HG02981 (cell line): ENCODE data around the gene NAA16.
"Not testable (repeated sequence)": the region's sequence is repeated elsewhere in the genome, so short reads cannot be mapped to it uniquely, and the experiment has no call there.

Experiments used
- ATAC-seq: cut with Tn5 transposase; IDR thresholded peaks from one replicate; pipeline ENCODE4 v1.9.1; 2021; ENCODE audit warnings: mild to moderate bottlenecking, moderate library complexity; ENCODE audit not compliant: unreplicated experiment

NAA16 gene

DNA sequence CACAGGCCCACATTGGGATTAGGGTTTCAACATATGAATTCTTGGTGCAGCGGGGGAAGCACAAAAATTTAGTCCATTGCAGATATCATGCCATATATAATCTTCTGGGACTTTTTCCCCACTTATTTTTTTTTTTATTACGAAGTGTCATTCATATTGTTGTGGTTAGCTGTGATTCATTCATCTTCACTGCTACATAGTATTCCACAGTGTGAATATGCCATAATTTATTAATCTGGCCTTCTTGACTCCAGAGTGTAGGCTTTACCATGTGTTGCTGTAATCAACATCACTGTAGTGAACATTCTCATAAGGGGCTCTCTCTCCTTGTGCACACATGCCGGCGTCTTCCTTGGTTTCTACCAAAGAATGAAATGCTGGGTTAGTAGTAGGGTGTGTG, 92.9 kb downstream of the NAA16 start:
- ATAC-seq, result no peak

GRCh38 chr13:41405367-41405766, 94.3 kb downstream of the NAA16 start:
- no peak for ATAC-seq

GRCh38 chr13:41407380-41407779, 96.3 kb downstream of the NAA16 start:
- no peak for ATAC-seq

- no peak for ATAC-seq
Observed at GRCh38 chr13:41408121-41408520, 97.1 kb downstream of the NAA16 start.

GRCh38 chr13:41408746-41409145, 97.7 kb downstream of the NAA16 start:
- ATAC-seq, result no peak

- no peak for ATAC-seq
Observed at GRCh38 chr13:41409611-41410010, 98.5 kb downstream of the NAA16 start.

GRCh38 chr13:41411060-41411459, 100.0 kb downstream of the NAA16 start:
- no peak for ATAC-seq

- no peak for ATAC-seq
Observed at GRCh38 chr13:41411522-41411921, 100.5 kb downstream of the NAA16 start.

DNA sequence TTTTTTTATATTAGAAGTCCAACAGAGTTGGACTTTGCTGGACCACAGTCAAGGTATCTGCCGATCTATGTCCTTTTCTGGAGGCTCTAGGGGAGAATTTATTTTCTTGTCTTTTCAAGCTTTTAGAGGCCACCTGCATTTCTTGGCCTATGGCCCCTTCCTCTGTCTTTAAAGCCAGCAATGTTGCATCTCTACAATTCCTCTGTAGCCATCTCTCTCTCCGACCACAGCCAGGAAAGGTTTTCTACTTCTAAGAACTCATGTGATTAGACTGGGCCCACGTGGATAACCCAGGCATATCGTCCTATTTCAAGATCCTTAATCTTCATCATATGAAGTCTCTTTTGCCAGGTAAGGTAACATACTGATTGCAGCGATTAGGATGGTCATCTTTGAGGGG, 102.8 kb downstream of the NAA16 start:
- no peak for ATAC-seq

- no peak for ATAC-seq
Observed at GRCh38 chr13:41416276-41416675, 105.2 kb downstream of the NAA16 start.

- ATAC-seq, result no peak
Observed at GRCh38 chr13:41418027-41418426, 107.0 kb downstream of the NAA16 start.

- no peak for ATAC-seq
Observed at GRCh38 chr13:41418731-41419130, 107.7 kb downstream of the NAA16 start.

DNA sequence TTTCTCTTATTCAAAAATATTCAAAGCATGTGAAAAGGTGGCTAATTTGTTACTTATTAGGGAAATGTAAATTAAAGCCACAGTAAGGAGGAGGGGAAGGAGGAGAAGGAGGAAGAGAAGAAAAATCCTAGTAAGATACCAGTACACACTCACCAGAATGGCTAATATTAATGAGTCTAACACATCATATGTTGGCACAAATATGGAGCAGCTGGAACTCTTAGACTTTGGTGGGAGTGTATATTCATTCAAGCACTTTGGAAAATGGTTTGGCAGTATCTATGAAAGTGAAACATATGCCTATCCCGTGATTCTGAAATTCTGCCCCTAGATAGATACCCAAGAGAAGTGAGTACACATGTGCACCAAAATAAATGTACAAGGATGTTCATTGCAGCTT, 108.1 kb downstream of the NAA16 start:
- no peak for ATAC-seq

GRCh38 chr13:41420146-41420545, 109.1 kb downstream of the NAA16 start:
- ATAC-seq, result no peak

- not testable (repeated sequence) for ATAC-seq
Observed at GRCh38 chr13:41421330-41421729, 110.3 kb downstream of the NAA16 start.

DNA sequence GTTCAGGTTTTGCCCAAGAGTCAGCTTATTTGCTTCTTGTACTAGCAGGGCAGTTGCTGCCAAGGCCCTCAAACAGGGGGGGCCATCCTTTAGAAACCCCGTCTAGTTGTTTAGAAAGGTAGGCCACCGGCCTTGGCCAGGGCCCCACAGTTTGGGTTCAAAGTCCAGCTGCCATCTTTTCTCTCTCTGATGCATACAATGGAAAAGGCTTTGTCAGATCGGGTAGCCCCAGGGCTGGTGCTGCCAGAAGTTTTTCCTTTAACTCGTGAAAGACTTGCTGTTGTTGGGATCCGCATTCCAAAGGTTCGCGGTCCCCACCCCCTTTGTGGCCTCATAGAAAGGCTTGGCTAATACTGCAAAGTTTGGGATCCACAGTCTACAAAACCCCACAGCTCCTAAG, 110.9 kb downstream of the NAA16 start:
- ATAC-seq, result not testable (repeated sequence)

- ATAC-seq, result not testable (repeated sequence)
Observed at GRCh38 chr13:41423259-41423658, 112.2 kb downstream of the NAA16 start.

GRCh38 chr13:41424675-41425074, 113.6 kb downstream of the NAA16 start:
- not testable (repeated sequence) for ATAC-seq

- no peak for ATAC-seq
Observed at GRCh38 chr13:41426047-41426446, 115.0 kb downstream of the NAA16 start.
